GM23338 (cell line): ENCODE data around the gene MAPRE2. TPM values are rescaled to one million over a fixed set of nuclear protein-coding genes. Genes with fewer than 3 reads are reported as not detected.

Experiments used
- ATAC-seq: fragments of 200-7000 bp; cut with Tn5 transposase; 3 replicates; pipeline ENCODE4 v1.9.1; 2020
- DNase-seq: peaks from one replicate; pipeline ENCODE4 v3.0.0-alpha.2; 2015; ENCODE audit warnings: low spot score
- H2AFZ ChIP-seq: fragments of 200-600 bp; sonication (generic); 2 replicates; pipeline ENCODE4 v1.8.0; 2016; ENCODE audit warnings: antibody characterized with exemption, mild to moderate bottlenecking, moderate library complexity
- H3F3A ChIP-seq: fragments of 200-600 bp; sonication (generic); replicated peaks from 2 replicates; pipeline ENCODE4 v1.8.0; 2017; ENCODE audit warnings: antibody characterized with exemption, mixed run types, low read depth
- H3K27ac ChIP-seq: fragments of 200-600 bp; sonication (generic); 2 replicates; pipeline ENCODE4 v1.6.1; 2016; ENCODE audit warnings: low read depth
- H3K27me3 ChIP-seq: fragments of 200-600 bp; sonication (generic); 2 replicates; pipeline ENCODE4 v1.8.0; 2016; ENCODE audit warnings: mild to moderate bottlenecking, mixed run types, moderate library complexity; ENCODE audit not compliant: insufficient read depth
- H3K36me3 ChIP-seq: fragments of 200-600 bp; sonication (generic); 2 replicates; pipeline ENCODE4 v1.8.0; 2016; ENCODE audit warnings: mild to moderate bottlenecking; ENCODE audit not compliant: insufficient read depth
- H3K4me1 ChIP-seq: fragments of 200-600 bp; sonication (generic); 2 replicates; pipeline ENCODE4 v1.8.0; 2016; ENCODE audit warnings: mild to moderate bottlenecking, moderate library complexity; ENCODE audit not compliant: insufficient read depth
- H3K4me2 ChIP-seq: fragments of 200-600 bp; sonication (generic); 2 replicates; pipeline ENCODE4 v1.7.1; 2017; ENCODE audit warnings: mixed run types
- H3K4me3 ChIP-seq: fragments of 200-600 bp; sonication (generic); 2 replicates; pipeline ENCODE4 v1.6.1; 2016; ENCODE audit warnings: mixed run types
- H3K79me2 ChIP-seq: fragments of 200-600 bp; sonication (generic); replicated peaks from 2 replicates; pipeline ENCODE4 v1.8.0; 2017; ENCODE audit warnings: mild to moderate bottlenecking; ENCODE audit not compliant: insufficient read depth
- H3K9me2 ChIP-seq: fragments of 200-600 bp; sonication (generic); 2 replicates; pipeline ENCODE4 v1.8.0; 2017; ENCODE audit not compliant: insufficient read depth
- H4K20me1 ChIP-seq: fragments of 200-600 bp; sonication (generic); replicated peaks from 2 replicates; pipeline ENCODE4 v1.8.0; 2017; ENCODE audit warnings: mild to moderate bottlenecking; ENCODE audit not compliant: insufficient read depth
- H3K27ac Mint-ChIP-seq: 2 replicates; pipeline ENCODE4 v1.8.0; 2020; ENCODE audit warnings: inconsistent platforms, mild to moderate bottlenecking, moderate library complexity, mixed read lengths
- H3K27me3 Mint-ChIP-seq: 3 replicates; pipeline ENCODE4 v1.8.0; 2022; ENCODE audit warnings: low read depth, mild to moderate bottlenecking, moderate library complexity, mixed read lengths, inconsistent platforms; ENCODE audit not compliant: insufficient read depth, poor library complexity
- H3K36me3 Mint-ChIP-seq: 3 replicates; pipeline ENCODE4 v1.8.0; 2021; ENCODE audit warnings: low read depth, mild to moderate bottlenecking, inconsistent platforms, moderate library complexity, mixed read lengths
- H3K4me1 Mint-ChIP-seq: 3 replicates; pipeline ENCODE4 v1.8.0; 2020; ENCODE audit warnings: mild to moderate bottlenecking, inconsistent platforms, mixed read lengths
- H3K4me3 Mint-ChIP-seq: 3 replicates; pipeline ENCODE4 v1.8.0; 2021; ENCODE audit warnings: moderate library complexity, mild to moderate bottlenecking, inconsistent platforms, mixed read lengths
- H3K9me3 Mint-ChIP-seq: 3 replicates; pipeline ENCODE4 v1.8.0; 2020; ENCODE audit warnings: moderate library complexity, mild to moderate bottlenecking, inconsistent platforms, mixed read lengths
- CREB1 ChIP-seq: fragments of 250-450 bp; sonication (Bioruptor Pico); IDR thresholded peaks from 2 replicates; pipeline ENCODE4 v1.5.0; 2020; ENCODE audit warnings: low read depth, mild to moderate bottlenecking, moderate library complexity
- CTCF ChIP-seq, 2 experiments: fragments of 200-600 bp in 1 of 2; sonication (generic) in 1 of 2; conservative IDR thresholded peaks; 2 replicates each; pipeline versions ENCODE4 v1.5.1 to v1.6.1; 2016 to 2017; ENCODE audit warnings: antibody characterized with exemption in 2 of 2, low read depth in 2 of 2, mild to moderate bottlenecking in 2 of 2, moderate library complexity in 1 of 2
- ETS1 ChIP-seq: IDR thresholded peaks from 2 replicates; pipeline ENCODE4 v1.6.1; 2016; ENCODE audit warnings: antibody characterized with exemption
- EZH2 ChIP-seq: fragments of 200-600 bp; sonication (generic); IDR thresholded peaks from one replicate; pipeline ENCODE4 v1.8.0; 2017; ENCODE audit warnings: antibody characterized with exemption, mild to moderate bottlenecking, low read depth; ENCODE audit not compliant: unreplicated experiment
- EZH2phosphoT487 ChIP-seq: fragments of 200-600 bp; sonication (generic); IDR thresholded peaks from one replicate; pipeline ENCODE4 v1.8.1; 2018; ENCODE audit warnings: antibody characterized with exemption; ENCODE audit not compliant: unreplicated experiment
- JUNB ChIP-seq: IDR thresholded peaks from one replicate; pipeline ENCODE4 v1.6.1; 2016; ENCODE audit warnings: antibody characterized with exemption; ENCODE audit not compliant: unreplicated experiment
- NANOG ChIP-seq: IDR thresholded peaks from 2 replicates; pipeline ENCODE4 v1.6.1; 2016; ENCODE audit warnings: antibody characterized with exemption, borderline replicate concordance
- POLR2AphosphoS5 ChIP-seq: IDR thresholded peaks from 2 replicates; pipeline ENCODE4 v1.6.1; 2016; ENCODE audit warnings: antibody characterized with exemption, low read depth
- REST ChIP-seq: IDR thresholded peaks from one replicate; pipeline ENCODE4 v1.6.1; 2018; ENCODE audit warnings: antibody characterized with exemption; ENCODE audit not compliant: unreplicated experiment
- STAT1 ChIP-seq: IDR thresholded peaks from one replicate; pipeline ENCODE4 v1.6.1; 2016; ENCODE audit warnings: antibody characterized with exemption; ENCODE audit not compliant: unreplicated experiment
- ZNF114 ChIP-seq: fragments of 250-450 bp; sonication (Bioruptor Pico); IDR thresholded peaks from 2 replicates; pipeline ENCODE4 v1.5.0; 2020; ENCODE audit warnings: mild to moderate bottlenecking, moderate library complexity
- ZNF331 ChIP-seq: fragments of 250-450 bp; sonication (Bioruptor Pico); IDR thresholded peaks from 2 replicates; pipeline ENCODE4 v1.5.0; 2020; ENCODE audit warnings: low read depth, mild to moderate bottlenecking, moderate library complexity
- ZNF462 ChIP-seq: fragments of 250-450 bp; sonication (Bioruptor Pico); IDR thresholded peaks from 2 replicates; pipeline ENCODE4 v1.5.0; 2020; ENCODE audit warnings: mild to moderate bottlenecking, moderate library complexity
- polyA plus RNA-seq: library from polyadenylated mRNA; unstranded; fragments of >200 nt; fragmentation: Nextera tagmentation; extraction: Ambion mirVana; gene quantifications from 2 replicates; pipeline ENCODE4 v1.2.1, GENCODE V29; 2016
- total RNA-seq: library from RNA; depleted of rRNA; stranded (reverse); fragments of >200 nt; shearing (Covaris generic); gene quantifications from 2 replicates; pipeline ENCODE4 v1.2.3, GENCODE V29; 2014

MAPRE2 gene
- total and polyA plus RNA-seq, 2 experiments from 2014 or later, result 17.8 to 40.4 TPM

DNA sequence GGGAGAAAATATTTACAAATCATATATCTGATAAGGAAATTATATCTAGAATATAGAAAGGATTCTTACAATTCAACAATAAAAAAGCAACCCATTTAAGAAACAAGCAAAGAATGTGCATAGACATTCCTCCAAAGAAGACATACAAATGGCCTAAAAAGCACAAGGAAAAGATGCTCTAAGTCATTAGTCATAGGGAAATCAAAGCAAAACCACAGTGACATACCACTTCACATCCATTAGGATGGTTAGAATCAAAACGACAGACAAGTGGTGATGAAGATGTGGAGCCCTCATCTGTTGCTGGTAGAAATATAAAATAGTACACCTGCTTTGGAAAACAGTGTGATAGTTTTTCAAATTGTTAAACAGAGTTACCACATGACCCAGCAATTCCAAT lies 48.2 kb downstream of the MAPRE2 start:
- Mint-ChIP-seq H3K9me3 (no peaks in the 10 kb centered on the region), H3K27me3 (no peaks in the 10 kb centered on the region), H3K36me3 (no peaks in the 10 kb centered on the region), H3K4me3 (no peak overlapping the region), H3K4me1 (no peaks in the 10 kb centered on the region), H3K27ac (no peak overlapping the region)
- Histone ChIP-seq H3F3A (no peaks in the 10 kb centered on the region), H3K79me2 (no peaks in the 10 kb centered on the region), H2AFZ (no peak overlapping the region), H3K4me1 (no peaks in the 10 kb centered on the region), H3K36me3 (no peaks in the 10 kb centered on the region; the same call in 1 of the 2 replicates), H3K9me2 (no peaks in the 10 kb centered on the region), H3K4me2 (no peak overlapping the region), H4K20me1 (no peaks in the 10 kb centered on the region; the same call in none of the 2 replicates), H3K4me3 (no peak overlapping the region), H3K27me3 (no peaks in the 10 kb centered on the region), H3K27ac (no peak overlapping the region)
- ATAC-seq (no peak), DNase-seq (no peak)
- no peak for TF ChIP-seq EZH2
- TF ChIP-seq ETS1, result no peak
- TF ChIP-seq CREB1, result no peak
- no peak for TF ChIP-seq ZNF462 (CRISPR knock-in tag)
- no peak for TF ChIP-seq ZNF114
- no peak for TF ChIP-seq POLR2AphosphoS5
- no peak for TF ChIP-seq STAT1
- TF ChIP-seq ZNF331, result no peak
- no peak for TF ChIP-seq EZH2phosphoT487
- no peak for TF ChIP-seq CTCF (conservative IDR thresholded peaks at IDR 0.05; ENCODE audit: low read depth in 2 of 2)
- TF ChIP-seq REST, result no peak
- no peak for TF ChIP-seq JUNB
- TF ChIP-seq NANOG, result no peak
